Testis (tissue), 3 donors: ENCODE measurements around the gene THAP12. TPM values are rescaled to one million over a fixed set of nuclear protein-coding genes. Genes with fewer than 3 reads are reported as not detected.

Source experiments
- DNase-seq: peaks from one replicate; pipeline ENCODE4 v3.0.0-alpha.2; 2019
- H3K27ac ChIP-seq, 2 donors: fragments of 200-600 bp; sonication (generic); one replicate each; pipeline ENCODE4 v1.5.1; 2019
- H3K27me3 ChIP-seq: fragments of 200-600 bp; sonication (generic); one replicate; pipeline ENCODE4 v1.5.1; 2019
- H3K36me3 ChIP-seq: fragments of 200-600 bp; sonication (generic); one replicate; pipeline ENCODE4 v1.5.1; 2017; ENCODE audit warnings: low read depth; ENCODE audit errors: missing control alignments
- H3K4me1 ChIP-seq: fragments of 200-600 bp; sonication (generic); one replicate; pipeline ENCODE4 v1.5.1; 2019
- H3K4me3 ChIP-seq, 2 donors: fragments of 200-600 bp; sonication (generic); one replicate each; pipeline ENCODE4 v1.5.1; 2017 to 2019
- H3K9me3 ChIP-seq: fragments of 200-600 bp; sonication (generic); one replicate; pipeline ENCODE4 v1.5.1; 2017
- POLR2A ChIP-seq: fragments of 450-650 bp; IDR thresholded peaks from one replicate; pipeline ENCODE4 v1.6.1; 2017; ENCODE audit warnings: antibody characterized with exemption, mild to moderate bottlenecking, moderate library complexity
- WGBS, 2 donors: methylation state at CpG; one replicate each; pipeline ENCODE4 v1.1.5; 2018; 5-methylcytosine and 5-hydroxymethylcytosine counted together
- intact Hi-C: fragments of 100-400 bp; cut with DNase I; formaldehyde crosslinking; loops from one replicate; pipeline ENCODE4 v1.15.1; 2023; ENCODE audit warnings: low total_unique reads
- polyA plus RNA-seq: library from polyadenylated mRNA; stranded (reverse); fragments of 350-450 nt; fragmentation: Illumina TruSeq; extraction: RNeasy Lipid Tissue Mini Kit (QIAGEN cat#74804); gene quantifications from one replicate; pipeline ENCODE4 v1.2.3, GENCODE V29; 2014; ENCODE audit warnings: low read depth, low replicate concordance; ENCODE audit not compliant: insufficient read depth
- total RNA-seq, 2 donors: library from RNA; depleted of rRNA; stranded (reverse); fragments of >200 nt; gene quantifications; one replicate each; pipeline ENCODE4 v1.2.3, GENCODE V29; 2016
- TF ChIP-seq, protein P1 (sequence below), 3 experiments: fragments of 450-650 bp in 2 of 3; fragments of 200-600 bp in 1 of 3; sonication (generic) in 1 of 3; IDR thresholded peaks; one replicate each; pipeline ENCODE4 v1.5.1; 2016 to 2019; ENCODE audit warnings: antibody characterized with exemption in 3 of 3, mild to moderate bottlenecking in 2 of 3, moderate library complexity in 1 of 3

THAP12 gene
- total and polyA plus RNA-seq, 3 donors from 2014 or later = 37.7 to 41.0 (median 39.8) TPM

DNA sequence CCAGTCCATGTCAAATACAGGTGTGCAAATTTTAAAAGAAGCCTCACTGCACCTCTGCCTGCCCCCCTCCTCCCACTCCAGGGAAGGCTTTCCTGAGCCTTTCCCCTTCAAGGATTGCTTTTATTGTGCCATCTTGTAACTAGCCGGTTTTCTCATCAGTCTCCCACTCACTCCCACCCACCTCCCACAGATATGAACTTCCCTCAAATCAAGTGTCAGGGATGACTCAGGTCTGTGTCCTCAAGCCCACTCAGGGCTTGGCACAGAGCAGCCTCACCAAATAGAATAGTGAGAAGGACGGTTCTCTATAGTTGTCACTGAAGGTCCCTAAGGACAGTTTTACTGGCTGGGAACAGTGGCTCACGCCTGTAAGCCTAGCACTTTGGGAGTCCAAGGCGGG is 43.0 kb downstream of the THAP12 start:
- Histone ChIP-seq H3K4me3 (no peak overlapping the region), H3K9me3 (no peaks in the 10 kb centered on the region), H3K4me1 (no peaks in the 10 kb centered on the region), H3K36me3 (no peaks in the 10 kb centered on the region), H3K27ac (no peak overlapping the region), H3K27me3 (no peaks in the 10 kb centered on the region)
- no peak for TF ChIP-seq POLR2A
- TF ChIP-seq, protein P1, sequence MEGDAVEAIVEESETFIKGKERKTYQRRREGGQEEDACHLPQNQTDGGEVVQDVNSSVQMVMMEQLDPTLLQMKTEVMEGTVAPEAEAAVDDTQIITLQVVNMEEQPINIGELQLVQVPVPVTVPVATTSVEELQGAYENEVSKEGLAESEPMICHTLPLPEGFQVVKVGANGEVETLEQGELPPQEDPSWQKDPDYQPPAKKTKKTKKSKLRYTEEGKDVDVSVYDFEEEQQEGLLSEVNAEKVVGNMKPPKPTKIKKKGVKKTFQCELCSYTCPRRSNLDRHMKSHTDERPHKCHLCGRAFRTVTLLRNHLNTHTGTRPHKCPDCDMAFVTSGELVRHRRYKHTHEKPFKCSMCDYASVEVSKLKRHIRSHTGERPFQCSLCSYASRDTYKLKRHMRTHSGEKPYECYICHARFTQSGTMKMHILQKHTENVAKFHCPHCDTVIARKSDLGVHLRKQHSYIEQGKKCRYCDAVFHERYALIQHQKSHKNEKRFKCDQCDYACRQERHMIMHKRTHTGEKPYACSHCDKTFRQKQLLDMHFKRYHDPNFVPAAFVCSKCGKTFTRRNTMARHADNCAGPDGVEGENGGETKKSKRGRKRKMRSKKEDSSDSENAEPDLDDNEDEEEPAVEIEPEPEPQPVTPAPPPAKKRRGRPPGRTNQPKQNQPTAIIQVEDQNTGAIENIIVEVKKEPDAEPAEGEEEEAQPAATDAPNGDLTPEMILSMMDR (IDR thresholded peaks at IDR 0.05) = no peak
- 83 to 86% methylated on average over 4 of the region's 4 CpGs for WGBS, 2 donors
- no peak for DNase-seq
- intact Hi-C loops = no loop called here

DNA sequence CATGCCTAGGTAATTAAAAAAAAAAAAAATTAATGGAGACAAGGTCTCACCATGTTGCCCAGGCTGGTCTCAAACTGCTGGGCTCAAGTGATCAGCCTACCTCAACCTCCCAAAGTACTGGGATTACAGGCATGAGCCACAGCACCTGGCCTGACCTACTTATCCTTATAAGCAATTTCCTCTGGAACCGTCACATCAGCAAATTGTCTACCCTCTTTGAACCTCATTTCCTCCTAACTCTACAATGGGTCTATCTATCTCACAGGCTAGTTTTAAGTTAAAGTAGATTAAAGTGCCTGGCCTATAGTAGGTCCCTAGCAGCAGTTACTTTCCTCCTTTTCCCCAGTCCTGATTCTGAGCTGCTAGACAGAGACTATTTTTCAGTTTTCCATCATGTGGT is 43.5 kb downstream of the THAP12 start:
- DNase-seq = no peak
- TF ChIP-seq, protein P1 (IDR thresholded peaks at IDR 0.05) = no peak
- TF ChIP-seq POLR2A = no peak
- intact Hi-C loops = no loop called here

DNA sequence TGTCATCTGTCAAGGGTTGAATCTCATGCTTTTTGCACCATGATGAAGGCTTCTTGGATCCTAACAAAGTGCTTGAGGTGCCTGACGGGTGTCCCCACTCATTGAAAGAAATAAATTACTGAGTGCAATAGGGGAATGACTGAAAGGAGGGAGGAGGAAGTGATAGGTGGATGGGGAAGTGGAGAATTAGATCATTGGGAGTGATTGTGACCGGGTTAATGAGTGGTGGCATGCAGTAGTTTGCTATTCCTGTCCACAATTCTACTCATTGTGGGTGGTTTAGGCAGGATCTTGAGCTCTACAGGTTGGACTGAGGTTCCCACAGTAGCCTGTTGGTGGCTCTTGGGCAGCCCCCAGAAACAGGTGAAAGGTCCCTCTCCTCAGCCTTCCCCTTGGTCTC is 44.3 kb downstream of the THAP12 start:
- DNase-seq = no peak

More for the DNA sequence above, 43.5 kb downstream of the THAP12 start:
- 93 to 97% methylated on average over 1 of the region's 1 CpG for WGBS, 2 donors
- Histone ChIP-seq H3K27me3 (no peaks in the 10 kb centered on the region), H3K27ac (no peak overlapping the region), H3K36me3 (no peaks in the 10 kb centered on the region), H3K4me3 (no peak overlapping the region), H3K9me3 (no peaks in the 10 kb centered on the region), H3K4me1 (no peaks in the 10 kb centered on the region)

DNA sequence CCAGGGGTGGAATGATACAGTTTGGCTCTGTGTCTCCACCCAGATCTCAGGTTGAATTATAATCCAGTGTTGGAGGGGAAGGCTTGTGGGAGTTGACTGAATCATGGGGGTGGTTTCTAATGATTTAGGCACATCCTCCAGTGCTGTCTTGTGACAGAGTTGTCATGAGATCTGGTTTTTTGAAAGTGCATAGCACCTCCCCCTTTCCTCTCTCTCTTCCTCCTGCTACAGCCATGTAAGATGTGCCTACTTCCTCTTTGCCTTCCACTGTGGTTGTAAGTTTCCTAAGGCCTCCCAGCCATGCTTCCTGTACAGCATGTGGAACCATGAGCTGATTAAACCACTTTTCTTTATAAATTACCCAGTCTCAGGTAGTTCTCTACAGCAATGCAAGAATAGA is 45.1 kb downstream of the THAP12 start:
- H3K4me3 ChIP-seq = no peak overlapping the region
- no peaks in the 10 kb centered on the region for H3K27me3 ChIP-seq
- no peaks in the 10 kb centered on the region for H3K36me3 ChIP-seq
- H3K27ac ChIP-seq = no peak overlapping the region
- no peak for TF ChIP-seq POLR2A
- TF ChIP-seq, protein P1 (IDR thresholded peaks at IDR 0.05) = no peak
- no peak for DNase-seq
- no peaks in the 10 kb centered on the region for H3K4me1 ChIP-seq
- H3K9me3 ChIP-seq = no peaks in the 10 kb centered on the region
- intact Hi-C loops = no loop called here

More for the DNA sequence above, 44.3 kb downstream of the THAP12 start:
- Histone ChIP-seq H3K36me3 (no peaks in the 10 kb centered on the region), H3K9me3 (no peaks in the 10 kb centered on the region), H3K4me1 (no peaks in the 10 kb centered on the region), H3K4me3 (no peak overlapping the region), H3K27me3 (no peaks in the 10 kb centered on the region), H3K27ac (no peak overlapping the region)
- 97 to 98% methylated on average over 2 of the region's 2 CpGs for WGBS, 2 donors
- TF ChIP-seq POLR2A = no peak
- TF ChIP-seq, protein P1 (IDR thresholded peaks at IDR 0.05) = no peak
- intact Hi-C loops = no loop called here

DNA sequence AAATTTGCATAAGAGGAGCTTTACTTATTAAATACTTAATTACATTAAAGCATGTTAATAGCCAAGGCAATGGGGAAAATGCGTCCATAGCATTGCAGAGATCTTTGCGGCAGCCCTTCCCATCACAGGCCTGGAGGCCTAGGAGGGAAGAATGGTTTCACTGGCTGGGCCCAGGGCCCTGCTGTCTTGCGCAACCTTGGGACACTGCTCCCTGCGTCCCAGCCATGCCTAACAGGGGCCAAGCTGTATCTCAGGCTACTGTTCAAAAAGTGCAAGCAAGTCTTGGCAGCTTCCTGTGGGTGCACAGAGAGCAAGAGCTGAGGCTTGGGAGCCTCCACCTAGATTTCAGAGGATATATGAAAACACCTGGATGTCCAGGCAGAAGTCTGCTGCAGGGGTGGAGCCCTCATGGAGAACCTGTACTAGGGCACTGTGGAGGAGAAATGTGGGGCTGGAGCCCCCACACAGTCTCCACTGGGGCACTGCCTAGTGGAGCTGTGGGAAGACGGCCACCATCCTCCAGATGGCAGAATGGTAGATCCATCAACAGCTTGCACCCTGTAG is 46.0 kb downstream of the THAP12 start:
- intact Hi-C loops = no loop called here
- no peak overlapping the region for H3K4me3 ChIP-seq

More for the DNA sequence above, 46.0 kb downstream of the THAP12 start:
- 91 to 98% methylated on average over 5 of the region's 5 CpGs for WGBS, 2 donors
- H3K36me3 ChIP-seq = no peaks in the 10 kb centered on the region
- no peak overlapping the region for H3K27ac ChIP-seq
- no peaks in the 10 kb centered on the region for H3K9me3 ChIP-seq
- no peaks in the 10 kb centered on the region for H3K27me3 ChIP-seq
- TF ChIP-seq, protein P1 (IDR thresholded peaks at IDR 0.05) = no peak
- no peak for TF ChIP-seq POLR2A
- H3K4me1 ChIP-seq = no peaks in the 10 kb centered on the region
- DNase-seq = no peak
